Esophagus (tissue), 2 donors: Measurements from ENCODE around the gene ARSG. TPM values are rescaled to one million over a fixed set of nuclear protein-coding genes. Genes with fewer than 3 reads are reported as not detected.
"Not testable (repeated sequence)": the region's sequence is repeated elsewhere in the genome, so short reads cannot be mapped to it uniquely, and the experiment has no call there.

ENCODE experiments used
- H3K27ac ChIP-seq, 2 donors: one replicate each; pipeline ENCODE4 v1.5.1; 2013; ENCODE audit warnings: low read depth in 2 of 2, mild to moderate bottlenecking in 2 of 2, inconsistent platforms in 1 of 2, low read length in 1 of 2, moderate library complexity in 1 of 2
- H3K27me3 ChIP-seq, 2 donors: one replicate each; pipeline ENCODE4 v1.6.1; 2013; ENCODE audit warnings: low read length in 2 of 2, control low read depth in 1 of 2, mild to moderate bottlenecking in 1 of 2; ENCODE audit not compliant: insufficient read depth in 2 of 2, control insufficient read depth in 1 of 2
- H3K36me3 ChIP-seq, 2 donors: one replicate each; pipeline ENCODE4 v1.6.1; 2013; ENCODE audit warnings: low read length in 1 of 2; ENCODE audit not compliant: control insufficient read depth in 2 of 2, insufficient read depth in 2 of 2
- H3K4me1 ChIP-seq, 2 donors: one replicate each; pipeline ENCODE4 v1.6.1; 2013; ENCODE audit warnings: low read length in 1 of 2; ENCODE audit not compliant: control insufficient read depth in 2 of 2, insufficient read depth in 2 of 2
- H3K4me3 ChIP-seq, 2 donors: one replicate each; pipeline ENCODE4 v1.5.1; 2013; ENCODE audit warnings: low read length in 2 of 2, mild to moderate bottlenecking in 2 of 2, low read depth in 1 of 2, moderate library complexity in 1 of 2
- H3K9me3 ChIP-seq, 2 donors: one replicate each; pipeline ENCODE4 v1.6.1; 2013; ENCODE audit warnings: mild to moderate bottlenecking in 2 of 2, low read depth in 1 of 2, low read length in 1 of 2, moderate library complexity in 1 of 2; ENCODE audit not compliant: control insufficient read depth in 2 of 2, insufficient read depth in 1 of 2
- WGBS, 2 donors: extraction: QIAGEN DNeasy Blood & Tissue Kit; methylation state at CpG; one replicate each; pipeline ENCODE4 v1.1.7; 2013; 5-methylcytosine and 5-hydroxymethylcytosine counted together
- polyA plus RNA-seq, 2 donors: library from polyadenylated mRNA; stranded (reverse); fragments of 200-250 nt; gene quantifications; one replicate each; pipeline ENCODE4 v1.2.3, GENCODE V29; 2013
- donor health status: healthy with polysubstance abuse.
- donor health status: Bipolar disorder and iron deficiency.

ARSG gene
- polyA plus RNA-seq, 2 donors: 2.8 to 3.5 TPM

DNA sequence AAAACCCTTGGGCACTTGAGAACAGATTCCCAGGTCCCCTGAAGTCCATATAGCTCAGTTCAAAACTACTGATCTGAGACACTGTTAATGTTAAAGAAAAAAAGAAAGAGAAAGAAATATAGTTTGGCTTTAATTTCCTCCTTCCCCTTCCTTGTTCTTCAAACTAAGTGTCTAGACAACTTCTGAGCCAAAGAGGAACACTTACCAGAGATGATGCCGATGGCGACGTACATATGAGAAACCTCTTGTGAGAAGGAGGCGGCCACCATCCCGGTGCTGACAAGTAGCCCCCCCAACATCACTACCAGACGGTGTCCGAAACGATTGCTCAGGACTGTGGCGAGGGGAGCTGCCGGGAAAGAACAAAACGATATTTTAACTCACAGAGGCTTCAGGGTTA, 17.6 kb upstream of the ARSG start:
- no peaks in the 10 kb centered on the region for H3K9me3 ChIP-seq
- 85 to 90% methylated on average over 11 of the region's 11 CpGs for WGBS, 2 donors
- no peak overlapping the region for H3K27ac ChIP-seq
- no peaks in the 10 kb centered on the region for H3K27me3 ChIP-seq
- H3K36me3 ChIP-seq: peaks cover 5 to 6% of the 10 kb centered on the region in 2 donors
- H3K4me1 ChIP-seq: no peaks in the 10 kb centered on the region
- H3K4me3 ChIP-seq: no peak overlapping the region

DNA sequence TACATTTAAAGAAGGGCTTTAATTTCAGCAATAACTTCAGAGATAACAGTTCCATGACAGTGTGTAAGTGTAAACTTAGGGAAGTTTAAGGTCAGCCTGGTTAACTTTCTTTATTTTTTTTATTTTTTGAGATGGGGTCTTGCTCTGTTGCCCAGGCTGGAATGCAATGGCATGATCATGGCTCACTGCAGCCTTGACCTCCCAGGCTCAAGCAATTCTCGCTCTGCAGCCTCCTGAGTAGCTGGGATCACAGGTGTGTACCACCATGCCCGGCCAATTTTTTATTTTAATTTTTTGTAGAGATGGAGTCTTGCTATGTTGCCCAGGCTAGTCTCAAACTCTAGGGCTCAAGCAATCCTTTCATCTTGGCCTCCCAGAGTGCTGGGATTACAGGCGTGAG, 15.0 kb upstream of the ARSG start:
- not testable (repeated sequence) for H3K36me3 ChIP-seq, H3K9me3 ChIP-seq, H3K27ac ChIP-seq, H3K4me1 ChIP-seq, H3K4me3 ChIP-seq, H3K27me3 ChIP-seq
- 95 to 98% methylated on average over 3 of the region's 3 CpGs for WGBS, 2 donors

DNA sequence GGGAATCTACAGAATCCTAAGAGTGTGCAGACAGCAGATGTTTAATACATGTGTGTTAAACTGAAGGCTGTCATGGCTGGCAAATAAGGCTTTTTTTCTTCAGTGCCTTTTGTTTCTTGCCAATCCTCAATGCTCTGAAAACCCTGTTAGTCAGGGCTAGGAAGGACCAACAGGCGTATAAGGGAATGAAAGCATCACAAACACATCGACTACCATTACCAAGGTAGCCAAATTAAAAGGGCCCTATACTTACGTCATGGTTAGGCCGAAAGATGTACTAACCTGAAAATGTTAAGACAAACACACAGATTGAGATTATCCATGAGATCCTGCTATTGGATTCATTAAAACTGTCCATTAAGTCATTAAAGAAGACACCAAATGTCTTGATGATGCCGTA, 13.5 kb upstream of the ARSG start:
- H3K9me3 ChIP-seq: no peaks in the 10 kb centered on the region
- H3K4me1 ChIP-seq: no peaks in the 10 kb centered on the region
- no peaks in the 10 kb centered on the region for H3K27me3 ChIP-seq
- H3K27ac ChIP-seq: no peak overlapping the region
- H3K36me3 ChIP-seq: peaks cover 4 to 6% of the 10 kb centered on the region in 2 donors
- no peak overlapping the region for H3K4me3 ChIP-seq
- WGBS, 2 donors: 98% methylated on average over 5 of the region's 5 CpGs

DNA sequence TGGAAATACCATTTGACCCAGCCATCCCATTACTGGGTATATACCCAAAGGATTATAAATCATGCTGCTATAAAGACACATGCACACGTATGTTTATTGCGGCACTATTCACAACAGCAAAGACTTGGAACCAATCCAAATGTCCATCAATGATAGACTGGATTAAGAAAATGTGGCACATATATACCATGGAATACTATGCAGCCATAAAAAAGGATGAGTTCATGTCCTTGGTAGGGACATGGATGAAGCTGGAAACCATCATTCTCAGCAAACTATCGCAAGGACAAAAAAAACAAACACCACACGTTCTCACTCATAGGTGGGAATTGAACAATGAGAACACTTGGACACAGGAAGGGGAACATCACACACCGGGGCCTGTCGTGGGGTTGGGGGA, 9.3 kb upstream of the ARSG start:
- not testable (repeated sequence) for H3K27ac ChIP-seq, H3K36me3 ChIP-seq, H3K4me1 ChIP-seq, H3K9me3 ChIP-seq, H3K4me3 ChIP-seq, H3K27me3 ChIP-seq
- 74 to 86% methylated on average over 2 to 5 of the region's 6 CpGs for WGBS, 2 donors

DNA sequence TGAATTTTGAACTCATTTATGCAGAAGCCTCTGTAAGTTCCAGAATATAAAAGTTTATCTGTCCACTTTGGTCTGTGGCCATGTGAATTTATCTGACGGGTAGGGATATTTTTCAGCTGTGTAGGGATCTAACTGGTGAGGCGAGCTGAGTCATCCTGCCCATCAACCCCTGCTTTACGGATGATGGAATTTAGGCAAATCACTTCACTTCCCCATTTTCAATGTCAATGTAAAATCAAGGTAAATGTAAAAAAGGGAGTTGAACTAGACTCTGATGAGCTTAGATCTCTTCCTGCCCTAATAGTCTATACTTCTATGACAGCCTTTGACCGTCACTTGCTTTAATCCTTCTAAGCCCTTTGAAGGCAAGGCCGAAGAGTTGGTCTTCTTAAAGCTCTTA, 2.9 kb upstream of the ARSG start:
- H3K9me3 ChIP-seq: no peaks in the 10 kb centered on the region
- peak overlapping the region in 1 of 2 donors; percentile 93 for H3K27ac ChIP-seq
- 63 to 71% methylated on average over 5 of the region's 5 CpGs for WGBS, 2 donors
- no peaks in the 10 kb centered on the region for H3K36me3 ChIP-seq
- H3K27me3 ChIP-seq: no peaks in the 10 kb centered on the region
- no peaks in the 10 kb centered on the region for H3K4me1 ChIP-seq
- no peak overlapping the region for H3K4me3 ChIP-seq

DNA sequence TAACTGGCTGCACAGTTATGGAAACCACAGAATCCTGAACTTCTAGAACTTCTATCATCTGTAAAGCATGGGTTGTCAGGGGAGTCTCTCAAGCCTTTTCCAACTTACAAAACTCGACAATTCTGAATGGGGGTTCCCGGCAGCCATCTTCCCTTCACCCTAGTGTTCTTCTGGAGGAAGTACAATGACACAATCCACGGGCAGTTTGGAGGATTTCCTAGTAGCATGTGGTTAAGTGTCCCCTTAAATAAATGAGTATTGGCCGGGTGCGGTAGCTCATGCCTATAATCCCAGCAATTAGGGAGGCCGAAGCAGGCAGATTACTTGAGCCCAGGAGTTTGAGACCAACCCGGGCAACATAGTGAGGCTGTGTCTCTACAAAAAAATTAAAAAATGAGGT, 2.5 kb upstream of the ARSG start:
- no peaks in the 10 kb centered on the region for H3K36me3 ChIP-seq
- no peaks in the 10 kb centered on the region for H3K9me3 ChIP-seq
- H3K27ac ChIP-seq: peak overlapping the region; percentile 43 to 93
- H3K27me3 ChIP-seq: no peaks in the 10 kb centered on the region
- H3K4me1 ChIP-seq: no peaks in the 10 kb centered on the region
- peak overlapping the region in 1 of 2 donors; percentile 75 for H3K4me3 ChIP-seq
- WGBS, 2 donors: 58 to 66% methylated on average over 7 of the region's 7 CpGs

DNA sequence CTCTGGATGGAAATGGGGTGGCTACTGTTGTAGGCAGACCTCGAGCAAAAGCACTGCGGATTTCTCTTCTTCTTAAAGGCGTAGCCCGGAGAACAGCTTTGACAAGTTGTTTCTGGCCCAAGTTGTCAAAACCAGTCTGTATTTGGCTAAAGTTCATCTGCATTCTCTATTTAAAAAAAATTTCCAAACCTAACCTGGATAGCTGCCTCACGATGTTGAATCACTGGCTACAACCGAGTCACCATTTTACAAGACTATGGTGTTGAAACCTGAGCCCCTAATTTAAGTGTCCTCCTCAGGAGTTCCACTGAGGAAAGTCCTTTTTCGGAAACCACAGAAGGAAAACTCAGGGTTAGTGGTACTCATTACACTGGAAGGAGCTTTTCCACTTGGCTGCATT, 1.8 kb upstream of the ARSG start:
- Histone ChIP-seq H3K4me1 (no peaks in the 10 kb centered on the region), H3K27me3 (no peaks in the 10 kb centered on the region), H3K9me3 (no peaks in the 10 kb centered on the region), H3K36me3 (no peaks in the 10 kb centered on the region), H3K27ac (peak overlapping the region; percentile 73 to 93), H3K4me3 (peak overlapping the region; percentile 57 to 75)
- 46 to 67% methylated on average over 7 of the region's 7 CpGs for WGBS, 2 donors

DNA sequence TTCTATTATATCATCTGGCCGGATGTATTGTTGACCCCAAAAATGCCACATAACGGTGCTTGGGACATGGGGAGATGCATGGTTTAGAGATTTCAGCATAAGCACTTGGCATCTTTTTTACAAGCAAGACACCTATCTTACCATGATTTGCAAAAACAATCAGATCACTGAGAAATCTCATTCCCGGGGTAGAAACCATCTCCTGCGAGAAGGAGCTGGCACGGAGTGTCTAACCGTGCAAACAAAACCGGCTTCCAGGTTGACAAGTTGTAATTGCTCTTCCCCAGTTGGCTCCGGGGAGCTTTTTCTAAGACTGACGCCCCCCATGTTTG, 1.4 kb upstream of the ARSG start:
- H3K27me3 ChIP-seq: no peaks in the 10 kb centered on the region

DNA sequence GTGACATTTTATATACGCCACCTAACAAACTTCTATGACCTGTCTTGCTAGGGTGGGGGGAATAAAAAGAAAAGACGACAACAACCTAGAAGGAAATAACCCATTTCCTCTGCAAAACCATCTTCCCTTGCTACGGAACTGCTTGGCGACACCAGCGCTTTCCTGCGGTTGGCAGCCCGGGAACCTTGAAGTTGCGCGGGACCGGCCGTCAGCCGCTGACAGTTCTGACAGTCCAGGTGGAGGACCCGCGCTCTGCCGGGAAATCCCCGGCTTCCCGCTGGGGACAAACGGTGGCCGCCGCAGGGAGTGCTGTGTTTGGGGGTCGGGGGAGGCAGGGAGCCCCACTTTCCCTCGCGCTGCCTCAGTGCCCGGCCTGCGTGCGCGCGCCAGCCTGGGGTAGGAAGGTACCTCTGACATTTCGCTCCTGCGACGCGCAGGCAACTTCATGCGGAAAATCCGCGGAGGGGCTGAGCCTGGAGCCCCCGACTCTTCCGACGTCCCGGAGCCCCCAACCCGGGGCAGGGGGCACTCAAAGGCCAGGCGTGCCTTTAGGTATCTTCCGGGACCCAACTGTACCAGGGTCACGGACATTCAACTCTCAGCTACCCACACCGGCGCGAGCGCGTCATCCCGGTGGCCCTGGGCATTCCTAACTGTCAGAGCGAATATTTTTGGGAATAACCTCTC, 884 bp upstream of the ARSG start:
- Histone ChIP-seq H3K27me3 (no peaks in the 10 kb centered on the region), H3K4me1 (peaks cover 0 to 4% of the 10 kb centered on the region in 2 donors)
- WGBS, 2 donors: 1 to 2% methylated on average over 50 of the region's 50 CpGs

More for the DNA sequence above, 1.4 kb upstream of the ARSG start:
- H3K36me3 ChIP-seq: no peaks in the 10 kb centered on the region
- H3K4me3 ChIP-seq: peak overlapping the region; percentile 57 to 75
- peak overlapping the region; percentile 73 to 93 for H3K27ac ChIP-seq
- peaks cover 0 to under 1% of the 10 kb centered on the region in 2 donors for H3K4me1 ChIP-seq
- H3K9me3 ChIP-seq: no peaks in the 10 kb centered on the region
- WGBS, 2 donors: 11 to 12% methylated on average over 9 of the region's 9 CpGs

More for the DNA sequence above, 884 bp upstream of the ARSG start:
- Histone ChIP-seq H3K4me3 (peak overlapping the region; percentile 57 to 75), H3K36me3 (no peaks in the 10 kb centered on the region), H3K27ac (peak overlapping the region; percentile 73 to 93), H3K9me3 (no peaks in the 10 kb centered on the region)
